RPMI8226 (cell line): ENCODE measurements around the gene ITPKA.

Experiments
- DNase-seq: peaks from one replicate; pipeline ENCODE4 v3.0.0-alpha.2; 2015

The ITPKA gene

GRCh38 chr15:41511899-41512369, 18.3 kb downstream of the ITPKA start:
- DNase-seq: no peak

GRCh38 chr15:41512512-41512939, 18.9 kb downstream of the ITPKA start:
- no peak for DNase-seq

- peak; percentile 42 for DNase-seq
Observed at GRCh38 chr15:41512940-41513505, 19.3 kb downstream of the ITPKA start.

GRCh38 chr15:41513506-41514227, 20.0 kb downstream of the ITPKA start, which contains the start of gene LTK:
TSS of gene LTK (minus strand) at chr15:41513827. CDS start at chr15:41513709, 118 bp downstream.
- DNase-seq: no peak

- DNase-seq: no peak
Observed at GRCh38 chr15:41517895-41518449, 24.3 kb downstream of the ITPKA start.

GRCh38 chr15:41520636-41521035, 27.0 kb downstream of the ITPKA start:
- no peak for DNase-seq

- DNase-seq: no peak
Observed at GRCh38 chr15:41521614-41522013, 27.9 kb downstream of the ITPKA start.

- DNase-seq: no peak
Observed at GRCh38 chr15:41523097-41523496, 29.4 kb downstream of the ITPKA start.

GRCh38 chr15:41530363-41530956, 36.8 kb downstream of the ITPKA start:
- no peak for DNase-seq

GRCh38 chr15:41535544-41535943, 41.9 kb downstream of the ITPKA start:
- no peak for DNase-seq

- DNase-seq: no peak
Observed at GRCh38 chr15:41536866-41537265, 43.2 kb downstream of the ITPKA start.

- DNase-seq: no peak
Observed at GRCh38 chr15:41543521-41543870, 49.8 kb downstream of the ITPKA start.

GRCh38 chr15:41544650-41545015, 51.0 kb downstream of the ITPKA start:
- no peak for DNase-seq

GRCh38 chr15:41545218-41545617, 51.5 kb downstream of the ITPKA start:
- DNase-seq: no peak

- no peak for DNase-seq
Observed at GRCh38 chr15:41546851-41547786, 53.4 kb downstream of the ITPKA start.

GRCh38 chr15:41550066-41550775, 56.5 kb downstream of the ITPKA start:
- no peak for DNase-seq
